Hepatocyte (in vitro differentiated cells): ENCODE measurements around the gene ZNF26.

Experiments used
- EZH2 ChIP-seq: fragments of 200-600 bp; sonication (generic); IDR thresholded peaks from 2 replicates; pipeline ENCODE4 v1.6.1; 2016; ENCODE audit warnings: antibody characterized with exemption, mild to moderate bottlenecking, borderline replicate concordance
- EZH2phosphoT487 ChIP-seq: fragments of 200-600 bp; sonication (generic); IDR thresholded peaks from one replicate; pipeline ENCODE4 v1.6.1; 2018; ENCODE audit warnings: antibody characterized with exemption, mild to moderate bottlenecking, low read depth, moderate library complexity; ENCODE audit not compliant: unreplicated experiment, severe bottlenecking
- TF ChIP-seq, protein P1 (sequence below): fragments of 200-600 bp; sonication (generic); IDR thresholded peaks from 2 replicates; pipeline ENCODE4 v1.5.1; 2016; ENCODE audit warnings: antibody characterized with exemption, mild to moderate bottlenecking; ENCODE audit not compliant: poor library complexity

DNA sequence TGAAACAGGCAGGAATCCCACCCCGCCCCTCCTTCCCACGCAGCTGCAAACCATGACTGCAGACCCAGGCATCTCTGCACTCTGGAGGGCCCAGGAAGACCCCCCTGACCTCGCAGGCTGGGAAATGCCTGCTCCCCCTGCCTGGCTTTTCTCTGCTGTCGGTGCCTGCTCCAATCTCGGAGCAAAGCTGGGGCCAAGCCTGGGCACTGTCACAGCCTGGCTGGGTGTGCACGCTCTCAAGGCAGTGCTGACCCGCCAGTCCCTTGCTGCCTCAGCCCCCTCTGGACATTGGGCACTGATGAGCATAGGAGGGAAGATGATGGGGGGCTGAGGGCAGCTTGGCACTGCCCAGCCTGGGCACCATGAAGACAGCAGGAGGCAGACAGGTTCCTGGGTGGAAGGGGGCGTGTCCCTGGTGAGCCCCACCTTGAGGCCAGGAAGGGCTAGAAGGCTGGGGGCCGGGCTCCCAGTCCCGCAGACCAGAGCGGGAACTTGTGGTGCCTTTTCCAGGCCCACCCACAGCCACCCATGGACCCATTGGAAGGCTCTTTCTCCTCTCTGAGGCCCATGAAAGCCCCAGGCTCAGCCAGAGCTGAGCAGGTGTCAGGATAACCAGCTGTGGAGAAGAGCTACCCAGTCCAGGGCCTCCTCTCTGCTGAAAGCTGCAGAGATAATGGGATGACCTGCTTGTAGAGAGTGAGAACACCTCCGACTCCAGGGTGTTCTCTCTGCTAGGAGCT is 19.3 kb upstream of the ZNF26 start:
- TF ChIP-seq, protein P1, sequence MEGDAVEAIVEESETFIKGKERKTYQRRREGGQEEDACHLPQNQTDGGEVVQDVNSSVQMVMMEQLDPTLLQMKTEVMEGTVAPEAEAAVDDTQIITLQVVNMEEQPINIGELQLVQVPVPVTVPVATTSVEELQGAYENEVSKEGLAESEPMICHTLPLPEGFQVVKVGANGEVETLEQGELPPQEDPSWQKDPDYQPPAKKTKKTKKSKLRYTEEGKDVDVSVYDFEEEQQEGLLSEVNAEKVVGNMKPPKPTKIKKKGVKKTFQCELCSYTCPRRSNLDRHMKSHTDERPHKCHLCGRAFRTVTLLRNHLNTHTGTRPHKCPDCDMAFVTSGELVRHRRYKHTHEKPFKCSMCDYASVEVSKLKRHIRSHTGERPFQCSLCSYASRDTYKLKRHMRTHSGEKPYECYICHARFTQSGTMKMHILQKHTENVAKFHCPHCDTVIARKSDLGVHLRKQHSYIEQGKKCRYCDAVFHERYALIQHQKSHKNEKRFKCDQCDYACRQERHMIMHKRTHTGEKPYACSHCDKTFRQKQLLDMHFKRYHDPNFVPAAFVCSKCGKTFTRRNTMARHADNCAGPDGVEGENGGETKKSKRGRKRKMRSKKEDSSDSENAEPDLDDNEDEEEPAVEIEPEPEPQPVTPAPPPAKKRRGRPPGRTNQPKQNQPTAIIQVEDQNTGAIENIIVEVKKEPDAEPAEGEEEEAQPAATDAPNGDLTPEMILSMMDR = no peak
- TF ChIP-seq EZH2phosphoT487 (no peak), EZH2 (no peak)
